HepG2 (cell line): ENCODE measurements around the gene INSR. TPM values are rescaled to one million over a fixed set of nuclear protein-coding genes. Genes with fewer than 3 reads are reported as not detected.

Experiments
- ATAC-seq: fragments of 200-7000 bp; cut with Tn5 transposase; 3 replicates; pipeline ENCODE4 v1.9.1; 2020; ENCODE audit warnings: mild to moderate bottlenecking, moderate library complexity
- BruUV-seq: library from RNA; stranded (reverse); fragments of 400-500 nt; replicated peaks from 2 replicates; lab custom pipeline; 2021; lab: Mats Ljungman, UMichigan
- CTCF ChIA-PET: fragments of 300-600 bp; formaldehyde crosslinking; extraction: SDS; loops from one replicate; lab custom pipeline; 2021; ENCODE audit warnings: low total read pairs, inconsistent platforms, low intra/inter-chr PET ratio; lab: Yijun Ruan, JAX
- POLR2A ChIA-PET: fragments of 350-600 bp; sonication (Branson Sonifier 250); formaldehyde crosslinking; loops from one replicate; lab custom pipeline; 2020; ENCODE audit warnings: antibody characterized with exemption, inconsistent platforms; lab: Yijun Ruan, JAX
- DNase-seq: peaks from one replicate; pipeline ENCODE4 v3.0.0-alpha.2; 2015; ENCODE audit warnings: low spot score
- FAIRE-seq: peaks from 3 replicates; lab custom pipeline; 2011; peaks lifted over from hg19 to GRCh38; lab: Jason Lieb, UNC
- H2AFZ ChIP-seq: one replicate; pipeline ENCODE4 v1.6.1; 2011; ENCODE audit warnings: low read length, inconsistent platforms
- H3K27ac ChIP-seq: fragments of 300-600 bp; 3 replicates; pipeline ENCODE4 v1.8.0; 2011; ENCODE audit warnings: mixed run types, mild to moderate bottlenecking, mixed read lengths, low read length, inconsistent platforms; ENCODE audit not compliant: insufficient read depth; ENCODE audit errors: extremely low read length
- H3K27me3 ChIP-seq, 2 experiments: fragments of 200-600 bp in 1 of 2; 2 replicates in 1 of 2; 3 replicates in 1 of 2; pipeline versions ENCODE4 v1.6.0 to v1.8.0; 2011; ENCODE audit warnings: low read length in 2 of 2, mild to moderate bottlenecking in 2 of 2, moderate library complexity in 2 of 2, inconsistent platforms in 1 of 2; ENCODE audit not compliant: insufficient read depth in 2 of 2, control insufficient read depth in 1 of 2
- H3K36me3 ChIP-seq, 2 experiments: fragments of 200-600 bp in 1 of 2; replicated peaks in 1 of 2; 2 replicates in 1 of 2; 3 replicates in 1 of 2; pipeline versions ENCODE4 v1.5.1 to v1.8.0; 2011; ENCODE audit warnings: low read length in 2 of 2, inconsistent platforms in 1 of 2; ENCODE audit not compliant: insufficient read depth in 2 of 2, control insufficient read depth in 1 of 2
- H3K4me1 ChIP-seq: 2 replicates; pipeline ENCODE4 v1.5.1; 2012; ENCODE audit warnings: low read length, inconsistent platforms; ENCODE audit not compliant: insufficient read depth
- H3K4me2 ChIP-seq: 2 replicates; pipeline ENCODE4 v1.6.0; 2011; ENCODE audit warnings: low read depth, low read length, inconsistent platforms
- H3K4me3 ChIP-seq, 3 experiments: fragments of 200-600 bp in 1 of 3; sonication (generic), shearing (Covaris generic) in 1 of 3; replicated peaks in 1 of 3; 2 replicates each; pipeline ENCODE4 v1.5.1; 2011 to 2016; ENCODE audit warnings: low read length in 3 of 3, inconsistent platforms in 2 of 3, low read depth in 2 of 3, mild to moderate bottlenecking in 2 of 3, control low read depth in 1 of 3, mixed read lengths in 1 of 3; ENCODE audit not compliant: insufficient read depth in 1 of 3
- H3K79me2 ChIP-seq: one replicate; pipeline ENCODE4 v1.6.1; 2011; ENCODE audit warnings: low read length, inconsistent platforms; ENCODE audit not compliant: insufficient read depth
- H3K9ac ChIP-seq: 2 replicates; pipeline ENCODE4 v1.6.0; 2011; ENCODE audit warnings: mild to moderate bottlenecking, low read depth, low read length, inconsistent platforms; ENCODE audit not compliant: insufficient read depth
- H3K9me3 ChIP-seq: 2 replicates; pipeline ENCODE4 v1.5.1; 2012; ENCODE audit warnings: mild to moderate bottlenecking, low read length
- H4K20me1 ChIP-seq: 2 replicates; pipeline ENCODE4 v1.6.0; 2011; ENCODE audit warnings: inconsistent platforms, mild to moderate bottlenecking, low read length, moderate library complexity; ENCODE audit not compliant: insufficient read depth
- ATF7-NPFF ChIP-seq: sonication (generic); formaldehyde crosslinking; IDR thresholded peaks from 2 replicates; pipeline ENCODE4 v1.8.1; 2023; ENCODE audit warnings: mild to moderate bottlenecking, low read depth, missing genetic modification reagents, moderate library complexity
- MXI1 ChIP-seq: IDR thresholded peaks from 3 replicates; pipeline ENCODE4 v1.6.1; 2012; ENCODE audit warnings: low read depth, low read length, inconsistent platforms, borderline replicate concordance
- PAXIP1 ChIP-seq: sonication (generic); formaldehyde crosslinking; conservative IDR thresholded peaks from 2 replicates; pipeline ENCODE4 v1.4.0; 2020; ENCODE audit warnings: mild to moderate bottlenecking, missing genetic modification reagents, moderate library complexity
- ZNF619 ChIP-seq: sonication (generic); formaldehyde crosslinking; IDR thresholded peaks from 2 replicates; pipeline ENCODE4 v1.4.0; 2020; ENCODE audit warnings: mild to moderate bottlenecking, missing genetic modification reagents
- ZNF766 ChIP-seq: sonication (generic); formaldehyde crosslinking; IDR thresholded peaks from 2 replicates; pipeline ENCODE4 v1.5.0; 2020; ENCODE audit warnings: missing genetic modification reagents, borderline replicate concordance
- whole genome bisulfite sequencing: methylation state at CpG from one replicate; pipeline ENCODE4 v1.1.6; 2017; ENCODE audit warnings: low lambda C conversion rate; 5-methylcytosine and 5-hydroxymethylcytosine counted together
- in situ Hi-C: cut with HindIII; loops from 2 replicates; pipeline ENCODE4 v1.10.0; 2017; ENCODE audit warnings: low pct_unique_long_range_greater_than_20kb; ENCODE audit not compliant: extremely low pct_ligation_motif_present
- intact Hi-C: fragments of 100-400 bp; cut with micrococcal nuclease; formaldehyde crosslinking; loops from one replicate; pipeline ENCODE4 v1.10.0; 2022; ENCODE audit not compliant: unreplicated experiment
- polyA plus RNA-seq, 8 experiments: library from polyadenylated mRNA; depleted of rRNA in 3 of 8; stranded (reverse) in 7 of 8; unstranded in 1 of 8; fragments of >200 nt; fragmentation: Illumina TruSeq in 4 of 8; extraction: Trizol in 4 of 8; gene quantifications; 2 replicates each; pipeline versions ENCODE4 v1.2.1 to v1.2.3, GENCODE V29; 2011 to 2016; ENCODE audit warnings: low read depth in 4 of 8, missing spikeins in 1 of 8, mixed read lengths in 1 of 8; ENCODE audit not compliant: insufficient read depth in 1 of 8
- total RNA-seq, 5 experiments: library from RNA; depleted of rRNA; stranded (reverse); fragments of >200 nt; fragmentation: Illumina TruSeq; extraction: Trizol; gene quantifications; 2 replicates each; pipeline ENCODE4 v1.2.3, GENCODE V29; 2016; ENCODE audit warnings: low read depth in 1 of 5
- TF ChIP-seq, protein P1 (sequence below): IDR thresholded peaks from 2 replicates; pipeline ENCODE4 v1.4.0; 2020; ENCODE audit warnings: mild to moderate bottlenecking, missing genetic modification reagents

The INSR gene
- total and polyA plus RNA-seq, 2 of the 13 experiments (the other 11 are each of a cell fraction or from before 2014, with no cell fraction given): 24.2 to 29.8 TPM

DNA sequence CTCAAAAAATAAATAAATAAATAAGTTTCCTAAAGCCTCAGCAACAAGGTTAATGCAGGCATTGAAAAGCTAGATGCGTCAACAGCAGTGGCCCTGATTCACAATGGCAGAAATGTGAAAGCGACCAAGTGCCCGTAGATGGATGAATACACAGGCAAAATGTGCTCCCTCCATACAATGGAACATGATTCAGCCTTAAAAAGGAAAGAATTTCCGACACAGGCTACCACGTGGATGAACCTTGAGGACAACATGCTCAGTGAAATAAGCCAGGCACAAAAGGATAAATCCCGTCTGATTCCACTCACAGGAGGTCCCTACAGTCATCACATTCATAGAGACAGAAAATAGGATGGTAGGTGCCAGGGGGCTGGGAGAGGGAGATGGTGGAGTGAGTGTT is 31.7 kb downstream of the INSR start:
- Histone ChIP-seq H3K9ac (no peak overlapping the region), H2AFZ (no peak overlapping the region), H3K4me1 (peaks cover 5% of the 10 kb centered on the region; the same call in 1 of the 2 replicates), H4K20me1 (peaks cover 31% of the 10 kb centered on the region; the same call in 1 of the 2 replicates), H3K79me2 (peaks cover 54% of the 10 kb centered on the region), H3K36me3 (peaks cover 5 to 37% of the 10 kb centered on the region in 2 experiments), H3K9me3 (no peaks in the 10 kb centered on the region), H3K27ac (no peak overlapping the region), H3K27me3 (no peaks in the 10 kb centered on the region), H3K4me2 (no peak overlapping the region), H3K4me3 (no peak overlapping the region)
- DNase-seq: no peak
- in situ Hi-C loops: no loop called here
- intact Hi-C loops: no loop called here
- TF ChIP-seq ZNF766 (CRISPR knock-in tag) (no peak), MXI1 (no peak), PAXIP1 (CRISPR knock-in tag) (no peak), ATF7-NPFF (CRISPR knock-in tag) (no peak), ZNF619 (no peak)
- TF ChIP-seq, protein P1, sequence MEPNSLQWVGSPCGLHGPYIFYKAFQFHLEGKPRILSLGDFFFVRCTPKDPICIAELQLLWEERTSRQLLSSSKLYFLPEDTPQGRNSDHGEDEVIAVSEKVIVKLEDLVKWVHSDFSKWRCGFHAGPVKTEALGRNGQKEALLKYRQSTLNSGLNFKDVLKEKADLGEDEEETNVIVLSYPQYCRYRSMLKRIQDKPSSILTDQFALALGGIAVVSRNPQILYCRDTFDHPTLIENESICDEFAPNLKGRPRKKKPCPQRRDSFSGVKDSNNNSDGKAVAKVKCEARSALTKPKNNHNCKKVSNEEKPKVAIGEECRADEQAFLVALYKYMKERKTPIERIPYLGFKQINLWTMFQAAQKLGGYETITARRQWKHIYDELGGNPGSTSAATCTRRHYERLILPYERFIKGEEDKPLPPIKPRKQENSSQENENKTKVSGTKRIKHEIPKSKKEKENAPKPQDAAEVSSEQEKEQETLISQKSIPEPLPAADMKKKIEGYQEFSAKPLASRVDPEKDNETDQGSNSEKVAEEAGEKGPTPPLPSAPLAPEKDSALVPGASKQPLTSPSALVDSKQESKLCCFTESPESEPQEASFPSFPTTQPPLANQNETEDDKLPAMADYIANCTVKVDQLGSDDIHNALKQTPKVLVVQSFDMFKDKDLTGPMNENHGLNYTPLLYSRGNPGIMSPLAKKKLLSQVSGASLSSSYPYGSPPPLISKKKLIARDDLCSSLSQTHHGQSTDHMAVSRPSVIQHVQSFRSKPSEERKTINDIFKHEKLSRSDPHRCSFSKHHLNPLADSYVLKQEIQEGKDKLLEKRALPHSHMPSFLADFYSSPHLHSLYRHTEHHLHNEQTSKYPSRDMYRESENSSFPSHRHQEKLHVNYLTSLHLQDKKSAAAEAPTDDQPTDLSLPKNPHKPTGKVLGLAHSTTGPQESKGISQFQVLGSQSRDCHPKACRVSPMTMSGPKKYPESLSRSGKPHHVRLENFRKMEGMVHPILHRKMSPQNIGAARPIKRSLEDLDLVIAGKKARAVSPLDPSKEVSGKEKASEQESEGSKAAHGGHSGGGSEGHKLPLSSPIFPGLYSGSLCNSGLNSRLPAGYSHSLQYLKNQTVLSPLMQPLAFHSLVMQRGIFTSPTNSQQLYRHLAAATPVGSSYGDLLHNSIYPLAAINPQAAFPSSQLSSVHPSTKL: no peak
- ATAC-seq: no peak
- POLR2A ChIA-PET: no interaction called here
- BruUV-seq: no TSS peak
- CTCF ChIA-PET: no interaction called here
- WGBS: 90% methylated on average over 6 of the region's 6 CpGs
- no peak for FAIRE-seq
